Fibroblast of lung (primary cell): Measurements from ENCODE around the gene RASGEF1B.

Experiments
- EZH2 ChIP-seq: IDR thresholded peaks from 2 replicates; pipeline ENCODE4 v1.5.1; 2012; ENCODE audit warnings: low read length, control low read depth, mild to moderate bottlenecking; ENCODE audit errors: missing control alignments
- TF ChIP-seq, protein P1 (sequence below), 2 donors: IDR thresholded peaks in 1 of 2; conservative IDR thresholded peaks in 1 of 2; 1 replicate in 1 of 2; 2 replicates in 1 of 2; pipeline ENCODE4 v1.5.1; 2011 to 2012; ENCODE audit warnings: low read length in 2 of 2, control low read depth in 1 of 2, inconsistent platforms in 1 of 2, low read depth in 1 of 2, mild to moderate bottlenecking in 1 of 2

DNA sequence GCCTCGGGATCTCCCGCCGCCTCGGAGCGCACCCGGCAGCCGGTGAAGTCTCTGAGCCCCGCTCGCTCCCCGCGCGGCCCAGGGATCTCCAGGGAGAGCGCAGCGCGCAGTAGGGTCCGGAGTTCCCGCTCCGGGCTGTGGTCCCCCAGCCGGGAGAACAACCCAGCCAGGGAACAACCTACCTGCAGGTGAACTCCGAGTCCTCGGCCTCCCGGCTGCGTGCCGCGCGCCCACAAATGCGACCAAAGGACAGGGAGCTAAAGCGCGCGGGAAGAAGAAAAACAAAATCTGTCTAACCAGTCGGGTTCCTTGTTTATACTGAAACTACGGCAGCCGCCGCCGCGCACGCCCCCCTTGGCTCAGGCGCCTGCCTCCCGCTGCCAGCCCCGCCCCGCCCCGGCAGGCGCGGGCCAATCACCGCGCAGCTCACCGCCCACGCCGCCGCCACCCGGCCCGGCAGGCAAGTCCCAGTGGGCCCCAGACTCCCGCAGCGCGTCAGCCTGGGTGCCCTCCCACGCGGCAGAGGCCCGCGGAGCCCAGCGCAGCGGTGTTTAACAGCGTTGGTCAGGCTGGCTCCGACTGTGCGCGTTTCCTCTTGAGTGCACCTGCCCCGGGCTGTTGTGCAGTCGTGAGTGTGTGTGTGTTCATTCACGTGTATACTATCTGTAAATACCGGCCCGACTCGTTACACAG is at the start of gene RASGEF1B:
- TF ChIP-seq EZH2, result no peak
- TF ChIP-seq, protein P1, sequence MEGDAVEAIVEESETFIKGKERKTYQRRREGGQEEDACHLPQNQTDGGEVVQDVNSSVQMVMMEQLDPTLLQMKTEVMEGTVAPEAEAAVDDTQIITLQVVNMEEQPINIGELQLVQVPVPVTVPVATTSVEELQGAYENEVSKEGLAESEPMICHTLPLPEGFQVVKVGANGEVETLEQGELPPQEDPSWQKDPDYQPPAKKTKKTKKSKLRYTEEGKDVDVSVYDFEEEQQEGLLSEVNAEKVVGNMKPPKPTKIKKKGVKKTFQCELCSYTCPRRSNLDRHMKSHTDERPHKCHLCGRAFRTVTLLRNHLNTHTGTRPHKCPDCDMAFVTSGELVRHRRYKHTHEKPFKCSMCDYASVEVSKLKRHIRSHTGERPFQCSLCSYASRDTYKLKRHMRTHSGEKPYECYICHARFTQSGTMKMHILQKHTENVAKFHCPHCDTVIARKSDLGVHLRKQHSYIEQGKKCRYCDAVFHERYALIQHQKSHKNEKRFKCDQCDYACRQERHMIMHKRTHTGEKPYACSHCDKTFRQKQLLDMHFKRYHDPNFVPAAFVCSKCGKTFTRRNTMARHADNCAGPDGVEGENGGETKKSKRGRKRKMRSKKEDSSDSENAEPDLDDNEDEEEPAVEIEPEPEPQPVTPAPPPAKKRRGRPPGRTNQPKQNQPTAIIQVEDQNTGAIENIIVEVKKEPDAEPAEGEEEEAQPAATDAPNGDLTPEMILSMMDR (conservative IDR thresholded peaks at IDR 0.05 in 1 of 2, IDR thresholded peaks at IDR 0.05 in 1 of 2; ENCODE audit: low read depth in 1 of 2, low read length in 2 of 2), result no peak
